GM18951 (cell line): ENCODE data around the gene ZFP36L2.

Experiments
- POLR2A ChIP-seq: IDR thresholded peaks from 4 replicates; pipeline ENCODE4 v1.6.1; 2011; ENCODE audit warnings: mild to moderate bottlenecking; ENCODE audit not compliant: insufficient read length, insufficient read depth; ENCODE audit errors: extremely low read depth
- in situ Hi-C: fragments of 300-500 bp; cut with MboI; formaldehyde crosslinking; loops from one replicate; pipeline ENCODE4 v1.12.0; 2022; ENCODE audit warnings: low sequenced_read_pairs, mixed read lengths, inconsistent platforms; ENCODE audit not compliant: unreplicated experiment

Gene ZFP36L2

GRCh38 chr2:43262239-43262638, 35.8 kb upstream of the ZFP36L2 start:
- no peak for TF ChIP-seq POLR2A
- in situ Hi-C loops: no loop called here

DNA sequence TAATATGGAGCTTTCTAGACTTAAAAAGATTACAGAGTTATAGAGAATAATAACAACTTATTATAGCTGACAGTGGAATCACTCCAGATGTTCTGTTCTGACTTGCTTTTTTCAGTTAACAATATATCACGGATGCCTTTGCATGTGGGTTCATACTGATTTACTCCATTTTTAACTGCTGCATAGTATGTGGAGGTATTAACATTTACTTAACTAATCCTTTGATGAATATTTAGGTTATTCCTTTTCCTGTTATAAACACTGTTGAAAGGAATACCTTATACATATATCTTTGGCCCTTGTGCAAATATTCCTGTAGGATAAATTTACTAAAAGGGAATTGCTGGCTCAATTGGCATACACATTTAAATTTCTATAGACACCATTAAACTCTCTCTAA, 33.1 kb upstream of the ZFP36L2 start:
- in situ Hi-C loops: no loop called here
- no peak for TF ChIP-seq POLR2A

DNA sequence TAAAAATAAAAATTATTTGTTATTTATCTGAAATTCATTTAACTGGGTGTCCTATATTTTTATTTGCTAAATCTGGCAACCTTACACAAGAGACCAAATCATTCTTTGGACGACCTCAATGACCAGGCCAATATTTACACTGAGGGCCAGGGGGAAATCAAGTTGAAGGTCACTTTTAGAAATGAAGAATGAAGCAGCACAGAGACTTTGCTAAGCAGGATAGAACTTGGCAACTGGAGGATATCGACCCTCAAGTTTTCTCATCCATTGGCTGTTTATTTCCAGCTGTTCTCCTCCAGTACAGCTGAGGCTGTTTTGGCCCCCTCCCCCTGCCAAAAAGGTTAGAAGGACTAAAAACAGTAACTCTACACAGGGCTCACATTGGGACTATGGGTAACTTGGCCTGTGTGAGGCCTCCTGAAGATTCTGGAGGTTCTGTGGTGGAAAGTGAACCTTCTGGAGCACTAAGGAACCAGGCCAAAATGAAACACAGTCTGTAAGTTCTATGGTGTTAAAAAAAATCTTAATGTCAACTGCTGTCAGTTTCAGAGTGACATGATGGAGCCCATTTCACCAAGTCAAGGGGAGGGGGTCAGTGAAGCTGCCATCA, 32.2 kb upstream of the ZFP36L2 start:
- TF ChIP-seq POLR2A: no peak
- in situ Hi-C loops: no loop called here

DNA sequence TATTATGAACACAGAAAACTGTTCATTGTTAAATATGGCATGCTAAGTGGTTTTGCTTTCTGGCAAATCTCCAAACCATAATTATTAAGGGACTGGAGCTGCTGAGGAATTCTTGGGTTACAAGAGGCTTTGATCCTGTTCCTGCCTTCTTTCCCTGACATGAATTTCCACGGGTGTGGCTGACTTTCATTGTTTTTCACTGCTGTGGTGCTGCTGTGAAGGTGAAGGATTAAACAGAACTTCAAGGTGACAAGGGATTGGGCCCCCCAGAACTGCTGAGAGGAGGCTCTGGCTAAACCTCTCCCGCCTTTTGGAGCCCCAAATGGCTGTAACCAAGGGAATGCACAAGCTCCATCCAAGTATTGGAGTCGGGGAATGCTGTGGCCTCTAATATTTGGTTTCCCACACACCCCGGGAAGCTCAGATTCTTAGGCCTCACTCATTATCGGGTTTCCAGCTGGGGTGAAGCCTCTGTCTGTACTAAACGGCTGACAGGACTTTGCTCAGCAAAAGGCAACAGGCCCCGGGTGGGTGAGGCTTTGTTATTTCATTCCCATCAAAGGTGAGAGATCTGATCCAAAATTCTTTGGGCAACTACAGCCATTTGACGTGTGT, 29.0 kb upstream of the ZFP36L2 start:
- TF ChIP-seq POLR2A: no peak
- in situ Hi-C loops: no loop called here

- in situ Hi-C loops: no loop called here
Observed at GRCh38 chr2:43254331-43254730, 27.9 kb upstream of the ZFP36L2 start.

DNA sequence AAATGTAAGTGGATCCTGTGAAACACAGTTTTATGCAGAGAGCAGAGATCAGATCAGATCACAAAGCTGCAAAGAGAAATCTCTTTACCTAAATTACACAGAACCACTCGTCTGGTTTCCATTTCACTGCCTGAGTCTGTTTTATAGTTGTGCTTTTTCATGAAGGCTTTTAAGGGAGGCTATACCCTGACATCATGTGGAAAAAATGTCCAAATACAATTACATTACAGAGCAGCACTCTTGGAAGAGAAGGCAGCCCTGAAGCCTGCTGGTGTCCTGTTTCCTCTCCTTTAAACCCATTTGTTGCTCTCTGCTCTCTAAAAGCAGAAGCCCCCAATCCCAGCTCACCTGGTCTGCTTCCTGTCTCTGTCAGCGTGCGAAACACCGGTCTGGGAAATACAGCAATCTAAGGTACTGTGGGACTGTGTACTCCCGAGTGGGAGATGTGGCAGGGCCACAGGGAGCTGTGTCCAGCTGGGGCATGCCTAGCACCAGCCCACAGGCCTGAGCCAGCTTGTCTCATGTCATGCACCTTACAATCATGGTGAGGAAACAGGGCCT, 24.8 kb upstream of the ZFP36L2 start:
- no peak for TF ChIP-seq POLR2A
- in situ Hi-C loops: no loop called here

More at GRCh38 chr2:43254331-43254730, 27.9 kb upstream of the ZFP36L2 start:
- TF ChIP-seq POLR2A: no peak

GRCh38 chr2:43250015-43250414, 23.6 kb upstream of the ZFP36L2 start:
- in situ Hi-C loops: no loop called here
- TF ChIP-seq POLR2A: no peak

- TF ChIP-seq POLR2A: no peak
- in situ Hi-C loops: no loop called here
Observed at GRCh38 chr2:43248621-43249020, 22.2 kb upstream of the ZFP36L2 start.

DNA sequence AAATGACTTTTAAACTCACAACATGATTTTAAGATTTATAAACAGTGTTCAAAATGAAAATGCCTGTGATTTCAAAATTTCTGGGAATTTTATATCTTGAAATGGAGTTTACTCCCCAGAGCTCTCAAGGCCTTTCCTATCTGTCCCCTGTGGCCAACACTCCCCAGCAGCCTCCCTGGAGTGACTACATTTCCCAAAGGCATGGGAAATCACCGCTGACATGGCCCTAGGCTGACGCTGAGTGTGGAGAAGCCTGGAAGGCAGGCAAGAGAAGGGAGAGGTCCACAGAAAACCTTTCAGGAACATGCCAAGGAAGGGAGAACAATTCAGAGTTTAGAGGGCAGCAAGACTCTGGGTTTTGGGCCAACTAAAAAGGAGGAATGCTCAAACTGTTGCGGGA, 20.2 kb upstream of the ZFP36L2 start:
- in situ Hi-C loops: no loop called here
- no peak for TF ChIP-seq POLR2A

DNA sequence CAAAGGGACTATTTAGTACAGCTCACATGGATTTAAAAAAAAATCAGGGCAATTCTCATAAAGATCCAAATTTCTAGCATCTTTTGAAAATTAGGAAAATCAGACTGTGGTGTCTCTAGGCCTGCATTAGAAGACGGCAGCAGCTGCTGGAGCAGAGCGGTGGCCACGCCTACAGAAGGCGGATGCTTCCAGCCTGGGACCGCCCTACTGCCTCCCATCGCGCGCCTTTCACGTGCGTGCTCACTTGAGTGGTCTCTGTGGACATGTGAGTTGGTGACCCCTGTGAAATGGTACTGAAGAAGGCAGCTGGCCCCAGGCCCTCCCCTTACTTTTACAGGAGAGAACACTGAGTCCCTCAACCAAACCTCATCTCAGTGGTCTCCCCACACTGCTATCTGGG, 15.2 kb upstream of the ZFP36L2 start:
- in situ Hi-C loops: no loop called here
- no peak for TF ChIP-seq POLR2A

DNA sequence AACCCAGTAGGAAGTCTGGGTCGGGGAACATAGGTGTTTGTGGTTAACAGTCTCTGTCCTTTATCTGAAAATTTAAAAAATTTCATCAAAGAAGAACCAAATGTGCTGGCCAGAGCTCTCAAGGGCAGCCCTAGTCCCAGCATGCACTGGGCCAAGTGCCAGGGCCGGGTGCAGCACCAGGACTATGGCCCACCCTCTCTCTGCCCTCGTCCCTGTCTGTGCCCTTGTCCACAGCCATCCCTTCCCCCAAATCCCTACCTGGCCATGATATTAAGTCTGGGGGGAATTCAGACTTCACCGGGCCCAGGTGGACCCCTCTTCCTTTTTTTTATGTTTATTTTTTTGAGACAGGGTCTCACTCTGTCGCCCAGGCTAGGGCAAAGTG, 14.4 kb upstream of the ZFP36L2 start:
- no peak for TF ChIP-seq POLR2A

GRCh38 chr2:43239981-43240765, 13.8 kb upstream of the ZFP36L2 start:
- in situ Hi-C loops: loop anchor here (10.0 kb wide), 3 partner anchors 115 to 295 kb away; no protein-coding TSS in a partner anchor

More for the DNA sequence above, 14.4 kb upstream of the ZFP36L2 start:
- in situ Hi-C loops: no loop called here

DNA sequence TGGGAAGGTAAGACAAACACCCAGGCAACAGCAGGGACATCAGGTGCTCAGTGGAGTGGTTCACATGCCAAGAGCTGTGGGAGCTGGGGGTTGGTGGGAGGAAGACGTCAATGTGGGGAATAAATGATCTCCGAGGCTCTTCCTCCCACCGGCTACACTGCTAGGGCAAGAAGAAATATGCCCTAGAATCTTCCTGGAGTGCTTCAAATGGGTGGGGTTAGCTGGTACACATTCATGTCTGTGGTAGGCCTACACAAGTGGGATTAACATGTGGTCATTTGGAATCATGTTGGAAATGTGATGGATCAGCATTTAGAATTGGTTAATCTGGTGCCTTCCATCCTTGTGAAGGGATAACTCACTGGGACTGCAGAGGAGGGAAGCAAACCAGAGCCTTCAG, 12.4 kb upstream of the ZFP36L2 start:
- in situ Hi-C loops: loop anchor here (10.0 kb wide), 3 partner anchors 114 to 294 kb away; no protein-coding TSS in a partner anchor
- no peak for TF ChIP-seq POLR2A

More at GRCh38 chr2:43239981-43240765, 13.8 kb upstream of the ZFP36L2 start:
- TF ChIP-seq POLR2A: no peak
